NCI-H2227 (cell line): Measurements from ENCODE around the gene RPGRIP1.
A peak's percentile ranks its signal among the peaks of the same experiment; 100 is the strongest.
"Not testable (repeated sequence)": the region's sequence is repeated elsewhere in the genome, so short reads cannot be mapped to it uniquely, and the experiment has no call there.

ENCODE experiments used
- DNase-seq: peaks from one replicate; lab custom pipeline; 2025; ENCODE audit not compliant: unreplicated experiment; lab: John Stamatoyannopoulos, UW

Gene RPGRIP1

GRCh38 chr14:21279783-21280182, at the start of gene RPGRIP1:
RPGRIP1 (plus strand) TSS chr14:21280083; CDS start chr14:21287977, 7,894 bp downstream.
- no peak for DNase-seq

GRCh38 chr14:21231020-21231652, 48.7 kb upstream of the RPGRIP1 start:
- no peak for DNase-seq

GRCh38 chr14:21233457-21234076, 46.3 kb upstream of the RPGRIP1 start:
- DNase-seq: peak; percentile 15

GRCh38 chr14:21234112-21234511, 45.8 kb upstream of the RPGRIP1 start:
- DNase-seq: no peak

DNA sequence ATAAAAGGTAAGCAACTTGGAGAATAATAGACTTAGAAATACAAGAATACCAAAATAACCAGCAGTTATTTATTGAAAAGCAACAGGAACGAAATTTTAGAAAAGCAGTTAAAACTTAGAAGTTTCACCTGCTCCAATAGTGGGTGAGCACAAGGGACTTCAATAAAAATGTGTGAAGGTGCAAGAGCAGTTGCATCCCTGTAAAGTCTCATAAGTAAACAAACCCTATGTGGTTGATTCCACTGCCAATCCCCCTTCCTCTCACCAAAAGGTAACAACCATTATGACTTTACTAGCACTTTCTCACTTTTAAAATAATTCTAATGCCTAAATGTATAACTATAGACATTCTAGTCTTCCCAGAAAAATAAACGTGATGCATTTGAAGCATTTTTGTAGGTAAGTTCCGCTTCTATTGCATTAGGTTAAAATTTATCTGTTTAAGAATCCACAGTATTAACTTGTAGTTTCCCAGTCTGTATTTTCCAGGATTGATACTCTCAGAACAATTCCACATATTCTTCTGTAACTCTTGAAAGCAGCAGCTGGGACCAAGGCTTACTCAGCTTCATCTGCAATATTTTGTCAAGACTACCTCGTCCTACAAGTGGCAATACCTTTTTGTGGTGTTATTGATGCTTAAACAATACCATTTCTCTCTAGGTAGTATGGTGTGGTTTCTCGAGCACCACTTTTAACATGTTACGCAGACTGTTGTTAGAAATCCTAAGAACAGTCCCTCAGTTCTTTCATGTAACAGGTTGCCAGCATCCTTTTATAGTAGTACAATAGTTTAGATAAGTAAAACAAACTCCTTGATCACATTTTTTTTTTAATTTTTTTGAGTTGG, 42.7 kb upstream of the RPGRIP1 start:
- DNase-seq: no peak

DNA sequence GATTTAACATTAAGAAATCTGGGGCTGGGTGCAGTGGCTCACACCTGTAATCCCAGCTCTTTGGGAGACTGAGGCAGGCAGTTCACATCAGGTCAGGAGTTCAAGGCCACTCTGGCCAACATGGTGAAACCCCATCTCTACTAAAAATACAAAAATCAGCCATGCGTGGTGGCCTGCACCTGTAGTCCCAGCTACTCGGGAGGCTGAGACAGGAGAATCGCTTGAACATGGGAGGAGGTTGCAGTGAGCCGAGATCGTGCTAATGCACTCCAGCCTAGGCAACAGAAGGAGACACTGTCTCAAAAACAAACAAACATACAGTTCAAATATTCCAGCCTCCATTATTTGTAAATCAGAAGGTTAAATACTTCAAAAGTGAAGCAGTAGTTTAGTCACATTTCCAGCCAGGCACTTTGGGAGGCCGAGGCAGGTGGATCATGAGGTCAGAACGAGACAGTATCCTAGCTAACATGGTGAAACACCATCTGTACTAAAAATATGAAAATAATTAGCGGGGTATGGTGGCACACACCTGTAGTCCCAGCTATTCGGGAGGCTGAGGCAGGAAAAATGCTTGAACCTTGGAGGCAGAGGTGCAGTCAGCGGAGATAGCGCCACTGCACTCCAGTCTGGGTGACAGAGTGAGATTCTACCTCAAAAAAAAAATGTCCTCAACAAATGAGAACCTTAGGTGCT, 40.9 kb upstream of the RPGRIP1 start:
- no peak for DNase-seq

GRCh38 chr14:21240417-21240816, 39.5 kb upstream of the RPGRIP1 start:
- no peak for DNase-seq

- peak; percentile 40 for DNase-seq
Observed at GRCh38 chr14:21241218-21241819, 38.6 kb upstream of the RPGRIP1 start.

DNA sequence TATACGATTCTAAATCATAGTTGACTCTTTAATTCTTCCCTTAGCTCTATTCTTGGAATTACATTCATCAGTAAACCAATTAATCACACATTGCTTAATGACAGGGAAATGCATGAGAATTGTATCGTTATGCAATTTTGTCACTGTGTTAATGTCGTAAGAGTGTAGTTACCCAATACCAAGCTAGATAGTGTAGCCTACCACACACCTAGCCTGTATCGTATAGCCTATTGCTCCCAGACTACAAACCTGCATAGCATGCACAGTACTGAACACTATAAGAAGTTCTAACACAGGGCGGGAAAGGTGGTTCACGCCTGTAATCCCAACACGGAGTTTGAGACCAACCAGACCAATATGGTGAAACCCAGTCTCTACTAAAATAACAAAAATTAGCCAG, 35.3 kb upstream of the RPGRIP1 start:
- DNase-seq: no peak

DNA sequence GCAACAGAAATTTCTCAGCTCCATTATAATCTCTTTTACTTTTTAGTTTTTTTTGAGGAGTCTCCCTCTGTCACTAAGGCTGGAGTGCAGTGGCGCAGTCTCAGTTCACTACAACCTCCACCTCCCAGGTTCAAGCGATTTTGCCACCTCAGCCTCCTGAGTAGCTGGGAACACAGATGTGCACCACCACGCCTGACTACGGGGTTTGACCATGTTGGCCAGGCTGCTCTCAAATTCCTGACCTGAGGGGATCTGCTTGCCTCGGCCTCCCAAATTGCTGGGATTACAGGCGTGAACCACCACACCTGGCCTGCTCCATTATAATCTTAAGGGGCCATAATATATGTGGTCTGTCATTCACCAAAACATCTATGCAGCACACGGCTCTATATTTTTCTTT, 34.1 kb upstream of the RPGRIP1 start:
- DNase-seq: no peak

- DNase-seq: no peak
Observed at GRCh38 chr14:21248338-21248737, 31.5 kb upstream of the RPGRIP1 start.

DNA sequence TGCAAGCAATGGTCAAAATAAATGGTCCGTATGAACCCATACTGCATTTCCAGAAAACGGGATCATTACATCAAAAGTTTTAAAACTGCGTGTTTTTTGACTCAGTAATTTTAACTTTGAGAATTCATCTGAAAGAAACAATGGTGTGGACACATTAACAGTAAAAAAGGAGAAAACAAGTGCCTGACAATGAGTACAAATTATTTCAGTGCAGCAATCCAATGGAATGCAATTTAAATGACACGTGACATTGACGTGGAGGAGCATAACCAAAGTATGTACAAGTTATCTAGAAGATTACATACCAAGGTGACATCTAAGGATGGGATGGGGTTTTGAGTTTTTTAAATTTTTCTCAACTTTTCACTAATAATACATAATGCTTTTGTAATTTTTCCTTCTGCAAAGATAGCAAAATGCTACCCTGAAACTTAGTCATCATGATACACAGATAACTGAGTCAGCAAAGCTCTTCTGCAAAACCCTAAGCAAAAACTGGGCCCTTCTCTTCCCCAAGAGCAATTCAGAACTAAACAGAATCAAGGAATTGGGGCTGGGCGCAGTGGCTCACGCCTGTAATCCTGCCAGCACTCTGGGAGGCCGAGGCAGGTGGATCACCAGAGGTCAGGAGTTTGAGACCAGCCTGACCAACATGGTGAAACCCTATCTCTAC, 31.0 kb upstream of the RPGRIP1 start:
- DNase-seq: no peak

DNA sequence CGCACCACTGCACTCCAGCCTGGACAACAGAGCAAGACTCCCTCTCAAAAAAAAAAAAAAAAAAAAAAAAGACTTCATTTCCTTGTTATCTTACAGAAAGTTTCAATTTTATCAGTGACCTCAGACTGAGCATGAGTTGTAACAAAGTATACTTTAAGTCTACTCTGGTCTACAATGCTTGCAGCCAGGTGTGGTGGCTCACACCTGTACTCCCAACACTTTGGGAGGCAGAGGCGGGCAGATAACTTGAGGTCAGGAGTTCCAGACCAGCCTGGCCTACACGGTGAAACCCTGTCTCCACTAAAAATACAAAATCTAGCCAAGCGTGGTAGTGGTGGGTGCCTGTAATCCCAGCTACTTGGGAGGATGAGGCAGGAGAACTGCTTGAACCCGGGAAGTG, 28.7 kb upstream of the RPGRIP1 start:
- no peak for DNase-seq

DNA sequence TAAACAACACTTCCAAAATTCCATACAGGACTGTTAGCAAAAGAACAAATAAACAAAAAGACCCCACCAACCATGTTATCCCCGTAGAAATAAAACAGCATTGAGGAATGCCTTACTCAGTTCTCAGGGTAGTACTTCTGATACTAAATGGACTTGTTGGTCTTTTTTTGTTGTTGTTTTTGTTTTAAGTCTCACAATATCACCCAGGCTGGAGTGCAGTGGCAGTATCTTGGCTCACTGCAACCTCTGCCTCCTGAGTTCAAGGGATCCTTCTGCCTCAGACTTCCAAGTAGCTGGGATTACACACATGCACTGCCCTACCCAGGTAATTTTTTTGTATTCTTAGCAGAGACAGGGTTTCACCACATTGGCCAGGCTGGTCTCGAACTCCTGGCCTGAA, 27.7 kb upstream of the RPGRIP1 start:
- no peak for DNase-seq

DNA sequence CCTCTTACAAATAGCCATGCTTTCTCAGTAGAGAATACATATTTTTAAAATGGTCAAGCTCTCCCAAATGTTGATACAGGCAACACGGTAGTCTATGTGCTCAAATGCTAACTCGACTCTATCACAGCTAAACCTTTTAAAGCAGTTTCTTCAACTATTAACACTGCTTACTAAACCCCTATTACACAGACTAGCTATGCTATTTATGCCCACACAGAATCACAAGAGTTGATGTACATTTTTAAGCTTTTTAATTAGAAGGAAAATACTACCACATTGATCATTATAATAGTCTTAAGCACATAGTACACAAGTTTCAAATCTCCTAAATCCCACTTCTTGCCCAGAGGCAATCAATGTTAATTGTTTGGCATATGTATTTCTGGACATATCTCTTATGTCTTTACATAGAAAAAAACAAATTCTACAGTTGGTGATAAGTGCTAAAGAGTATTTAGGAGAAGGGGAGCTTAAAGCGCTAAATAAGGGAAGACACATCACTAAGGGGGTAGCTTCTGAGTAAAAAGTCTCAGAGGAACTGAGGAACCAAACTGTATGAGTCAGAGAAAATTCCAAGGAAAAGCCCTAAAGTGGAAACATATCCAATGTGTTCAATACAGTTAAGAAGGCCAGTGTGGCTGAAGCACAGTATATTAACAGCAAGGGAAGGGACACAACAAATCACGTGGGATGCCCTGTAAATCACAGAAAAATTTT, 24.3 kb upstream of the RPGRIP1 start:
- no peak for DNase-seq

- not testable (repeated sequence) for DNase-seq
Observed at GRCh38 chr14:21256102-21256447, 23.8 kb upstream of the RPGRIP1 start.

- no peak for DNase-seq
Observed at GRCh38 chr14:21256539-21257393, 23.1 kb upstream of the RPGRIP1 start.

- DNase-seq: no peak
Observed at GRCh38 chr14:21257394-21257909, 22.4 kb upstream of the RPGRIP1 start.
